GM23248 (cell line): ENCODE data around the gene TRIM41.

Experiments
- EZH2 ChIP-seq: fragments of 200-600 bp; sonication (generic); IDR thresholded peaks from 2 replicates; pipeline ENCODE4 v1.6.1; 2018; ENCODE audit warnings: antibody characterized with exemption, mild to moderate bottlenecking; ENCODE audit not compliant: insufficient read depth, poor library complexity, severe bottlenecking
- EZH2phosphoT487 ChIP-seq: fragments of 200-600 bp; sonication (generic); IDR thresholded peaks from 2 replicates; pipeline ENCODE4 v1.6.1; 2018; ENCODE audit warnings: antibody characterized with exemption, moderate library complexity, mild to moderate bottlenecking, low read depth; ENCODE audit not compliant: insufficient read depth

DNA sequence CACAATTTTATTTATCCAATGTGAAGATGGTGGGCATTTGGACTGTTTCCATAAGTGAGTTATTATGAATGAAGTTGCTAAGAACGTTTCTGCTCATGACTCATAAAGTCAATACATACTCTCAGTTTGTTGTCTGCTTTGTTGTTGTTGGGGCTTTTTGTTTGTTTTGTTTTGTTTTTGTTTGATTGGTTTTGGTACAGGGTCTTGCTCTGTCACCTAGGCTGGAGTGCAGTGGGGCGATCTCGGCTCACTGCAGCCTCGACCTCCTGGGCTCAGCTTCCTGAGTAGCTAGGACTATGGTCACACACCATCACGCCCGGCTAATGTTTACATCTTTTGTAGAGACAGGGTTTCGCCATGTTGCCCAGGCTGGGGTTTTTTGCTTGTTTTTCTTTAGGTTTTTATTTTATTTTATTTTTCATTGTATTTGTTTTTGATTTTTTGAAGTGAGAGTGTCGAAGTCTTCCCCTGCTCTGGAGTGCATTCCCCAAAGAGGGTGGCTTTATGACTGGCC is 36.0 kb upstream of the TRIM41 start:
- no peak for TF ChIP-seq EZH2
- no peak for TF ChIP-seq EZH2phosphoT487
